Measurements from ENCODE around the gene EXOC2.

DNA sequence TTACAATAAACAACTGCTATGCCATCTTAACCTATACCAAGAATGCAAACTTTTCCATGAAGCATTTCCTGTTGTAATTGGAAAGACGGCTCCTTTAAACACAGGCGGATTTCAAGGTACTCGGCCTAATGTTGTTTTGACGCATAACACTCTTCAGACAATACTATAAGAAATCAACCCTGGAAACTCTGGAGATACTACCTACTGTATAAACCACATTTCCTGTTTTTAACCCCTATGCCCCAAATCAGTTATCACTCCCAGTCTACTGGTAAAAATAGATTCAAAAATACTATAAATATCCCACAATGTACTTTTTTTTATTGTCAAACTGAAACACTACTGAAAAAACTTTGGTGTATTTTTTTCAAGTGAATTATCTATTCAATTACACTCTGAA, 183.3 kb downstream of the EXOC2 start:
- TF ChIP-seq POLR2AphosphoS5 (IDR thresholded peaks at IDR 0.05; ENCODE audit: low read depth, low read length) (no peak), TAF1 (IDR thresholded peaks at IDR 0.05; ENCODE audit: borderline replicate concordance, insufficient read depth, low read length) (no peak)
- TF ChIP-seq, protein P1, sequence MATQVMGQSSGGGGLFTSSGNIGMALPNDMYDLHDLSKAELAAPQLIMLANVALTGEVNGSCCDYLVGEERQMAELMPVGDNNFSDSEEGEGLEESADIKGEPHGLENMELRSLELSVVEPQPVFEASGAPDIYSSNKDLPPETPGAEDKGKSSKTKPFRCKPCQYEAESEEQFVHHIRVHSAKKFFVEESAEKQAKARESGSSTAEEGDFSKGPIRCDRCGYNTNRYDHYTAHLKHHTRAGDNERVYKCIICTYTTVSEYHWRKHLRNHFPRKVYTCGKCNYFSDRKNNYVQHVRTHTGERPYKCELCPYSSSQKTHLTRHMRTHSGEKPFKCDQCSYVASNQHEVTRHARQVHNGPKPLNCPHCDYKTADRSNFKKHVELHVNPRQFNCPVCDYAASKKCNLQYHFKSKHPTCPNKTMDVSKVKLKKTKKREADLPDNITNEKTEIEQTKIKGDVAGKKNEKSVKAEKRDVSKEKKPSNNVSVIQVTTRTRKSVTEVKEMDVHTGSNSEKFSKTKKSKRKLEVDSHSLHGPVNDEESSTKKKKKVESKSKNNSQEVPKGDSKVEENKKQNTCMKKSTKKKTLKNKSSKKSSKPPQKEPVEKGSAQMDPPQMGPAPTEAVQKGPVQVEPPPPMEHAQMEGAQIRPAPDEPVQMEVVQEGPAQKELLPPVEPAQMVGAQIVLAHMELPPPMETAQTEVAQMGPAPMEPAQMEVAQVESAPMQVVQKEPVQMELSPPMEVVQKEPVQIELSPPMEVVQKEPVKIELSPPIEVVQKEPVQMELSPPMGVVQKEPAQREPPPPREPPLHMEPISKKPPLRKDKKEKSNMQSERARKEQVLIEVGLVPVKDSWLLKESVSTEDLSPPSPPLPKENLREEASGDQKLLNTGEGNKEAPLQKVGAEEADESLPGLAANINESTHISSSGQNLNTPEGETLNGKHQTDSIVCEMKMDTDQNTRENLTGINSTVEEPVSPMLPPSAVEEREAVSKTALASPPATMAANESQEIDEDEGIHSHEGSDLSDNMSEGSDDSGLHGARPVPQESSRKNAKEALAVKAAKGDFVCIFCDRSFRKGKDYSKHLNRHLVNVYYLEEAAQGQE (IDR thresholded peaks at IDR 0.05; ENCODE audit: insufficient read depth in 1 of 2, low read depth in 2 of 2, low read length in 2 of 2), result no peak
